Measurements from ENCODE around the gene RPL22. TPM values are rescaled to one million over a fixed set of nuclear protein-coding genes. Genes with fewer than 3 reads are reported as not detected.

RPL22 gene
- total RNA-seq, 1 donor from 2014 or later = 414 TPM

DNA sequence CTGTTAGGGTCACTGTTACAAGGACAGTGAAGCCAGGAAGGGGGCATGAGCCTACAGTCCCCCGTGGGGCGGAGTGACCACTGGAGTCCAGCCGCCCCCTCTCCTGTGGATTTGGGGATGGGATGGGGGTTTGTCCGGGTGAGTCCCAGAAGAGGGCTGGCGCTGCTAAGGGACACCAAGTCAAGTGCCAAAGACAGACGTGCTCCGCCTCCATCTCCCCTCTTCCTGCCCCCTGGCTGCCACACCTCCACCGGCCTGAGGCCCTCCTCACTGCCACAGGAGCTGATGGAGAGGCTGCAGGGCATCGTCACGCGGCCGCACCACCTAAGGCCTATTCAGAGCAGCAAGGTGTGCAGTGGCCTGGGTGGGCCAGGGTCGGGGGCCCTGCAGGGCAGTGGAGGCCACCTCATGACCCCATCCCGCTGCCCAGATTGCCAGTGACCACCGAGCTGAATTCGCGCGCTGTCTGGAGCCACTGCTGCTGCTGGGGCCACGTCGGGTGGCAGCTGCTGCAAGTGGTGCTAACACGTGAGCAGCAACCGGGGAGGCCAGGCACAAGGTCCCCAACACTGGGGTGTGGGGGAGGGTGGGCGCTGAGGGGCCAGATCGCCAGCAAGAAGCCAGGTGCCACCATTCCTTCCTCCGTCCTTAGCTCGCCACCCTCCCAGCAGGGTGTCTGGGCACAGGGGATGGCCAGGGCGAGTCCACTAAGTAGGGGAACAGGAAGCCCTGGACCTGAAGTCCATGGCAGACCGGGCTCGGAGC lies 11.4 kb upstream of the RPL22 start:
- peaks cover 6% of the 10 kb centered on the region for H3K27me3 Mint-ChIP-seq

GRCh38 chr1:6209661-6210580 lies 10.5 kb upstream of the RPL22 start:
- Mint-ChIP-seq H3K4me1 (ENCODE audit: low read depth) (peaks cover 2% of the 10 kb centered on the region), H3K9me3 (ENCODE audit: low read depth) (no peaks in the 10 kb centered on the region), H3K4me3 (ENCODE audit: low read depth) (peak overlapping the region; percentile 35), H3K27ac (no peak overlapping the region), H3K27me3 (peaks cover 6% of the 10 kb centered on the region), H3K36me3 (ENCODE audit: insufficient read depth) (peaks cover 6% of the 10 kb centered on the region)
- DNase-seq (ENCODE audit: low spot score, unreplicated experiment) = no peak
- TF ChIP-seq, protein P1, sequence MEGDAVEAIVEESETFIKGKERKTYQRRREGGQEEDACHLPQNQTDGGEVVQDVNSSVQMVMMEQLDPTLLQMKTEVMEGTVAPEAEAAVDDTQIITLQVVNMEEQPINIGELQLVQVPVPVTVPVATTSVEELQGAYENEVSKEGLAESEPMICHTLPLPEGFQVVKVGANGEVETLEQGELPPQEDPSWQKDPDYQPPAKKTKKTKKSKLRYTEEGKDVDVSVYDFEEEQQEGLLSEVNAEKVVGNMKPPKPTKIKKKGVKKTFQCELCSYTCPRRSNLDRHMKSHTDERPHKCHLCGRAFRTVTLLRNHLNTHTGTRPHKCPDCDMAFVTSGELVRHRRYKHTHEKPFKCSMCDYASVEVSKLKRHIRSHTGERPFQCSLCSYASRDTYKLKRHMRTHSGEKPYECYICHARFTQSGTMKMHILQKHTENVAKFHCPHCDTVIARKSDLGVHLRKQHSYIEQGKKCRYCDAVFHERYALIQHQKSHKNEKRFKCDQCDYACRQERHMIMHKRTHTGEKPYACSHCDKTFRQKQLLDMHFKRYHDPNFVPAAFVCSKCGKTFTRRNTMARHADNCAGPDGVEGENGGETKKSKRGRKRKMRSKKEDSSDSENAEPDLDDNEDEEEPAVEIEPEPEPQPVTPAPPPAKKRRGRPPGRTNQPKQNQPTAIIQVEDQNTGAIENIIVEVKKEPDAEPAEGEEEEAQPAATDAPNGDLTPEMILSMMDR (IDR thresholded peaks at IDR 0.05; ENCODE audit: unreplicated experiment) = no peak

More for the DNA sequence above, 11.4 kb upstream of the RPL22 start:
- Mint-ChIP-seq H3K4me3 (ENCODE audit: low read depth) (no peak overlapping the region), H3K4me1 (ENCODE audit: low read depth) (peaks cover 2% of the 10 kb centered on the region), H3K27ac (no peak overlapping the region), H3K9me3 (ENCODE audit: low read depth) (no peaks in the 10 kb centered on the region), H3K36me3 (ENCODE audit: insufficient read depth) (peaks cover 11% of the 10 kb centered on the region)
- DNase-seq (ENCODE audit: low spot score, unreplicated experiment) = no peak
- TF ChIP-seq, protein P1 (IDR thresholded peaks at IDR 0.05; ENCODE audit: unreplicated experiment) = no peak

DNA sequence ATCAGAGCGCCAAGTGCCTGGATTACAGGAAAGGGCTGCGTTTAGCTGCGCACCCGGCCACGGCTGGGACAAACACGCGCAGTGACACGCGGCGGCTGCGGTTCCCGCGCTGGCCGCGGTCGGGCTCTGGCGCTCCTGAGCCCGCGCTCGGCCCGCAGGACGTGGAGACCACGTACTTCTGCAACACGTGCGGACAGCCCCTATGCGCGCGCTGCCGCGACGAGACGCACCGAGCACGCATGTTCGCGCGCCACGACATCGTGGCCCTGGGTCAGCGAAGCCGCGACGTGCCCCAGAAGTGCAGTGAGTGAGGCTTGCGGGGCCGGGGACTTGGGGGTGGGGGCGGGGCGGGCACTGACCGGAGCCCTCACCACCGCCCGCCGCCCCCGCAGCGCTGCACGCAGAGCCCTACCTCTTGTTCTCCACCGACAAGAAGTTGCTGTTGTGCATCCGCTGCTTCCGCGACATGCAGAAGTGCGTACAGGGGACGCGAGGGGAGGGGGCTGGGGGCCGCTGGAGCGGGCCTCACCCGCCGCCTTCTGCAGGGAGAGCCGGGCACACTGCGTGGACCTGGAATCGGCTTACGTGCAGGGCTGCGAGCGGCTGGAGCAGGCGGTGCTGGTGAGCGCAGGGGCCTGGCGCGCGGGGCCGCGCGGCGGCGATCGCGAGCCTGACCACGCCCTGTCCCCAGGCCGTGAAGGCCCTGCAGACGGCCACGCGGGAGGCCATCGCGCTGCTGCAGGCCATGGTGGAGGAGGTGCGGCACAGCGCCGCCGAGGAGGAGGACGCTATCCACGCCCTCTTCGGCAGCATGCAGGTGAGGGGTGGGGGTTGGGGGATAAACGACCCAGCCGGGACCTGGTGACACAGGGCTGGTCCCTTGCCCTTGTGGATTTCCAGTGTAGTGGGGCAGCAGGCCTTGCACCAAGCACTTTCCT lies 9.6 kb upstream of the RPL22 start:
- Mint-ChIP-seq H3K4me1 (ENCODE audit: low read depth) (peaks cover 2% of the 10 kb centered on the region), H3K9me3 (ENCODE audit: low read depth) (no peaks in the 10 kb centered on the region), H3K4me3 (ENCODE audit: low read depth) (peak overlapping the region; percentile 51), H3K27me3 (peaks cover 6% of the 10 kb centered on the region), H3K27ac (no peak overlapping the region), H3K36me3 (ENCODE audit: insufficient read depth) (peaks cover 4% of the 10 kb centered on the region)
- TF ChIP-seq, protein P1 (IDR thresholded peaks at IDR 0.05; ENCODE audit: unreplicated experiment) = peak; percentile 55
- peak; percentile 43 for DNase-seq (ENCODE audit: low spot score, unreplicated experiment)

DNA sequence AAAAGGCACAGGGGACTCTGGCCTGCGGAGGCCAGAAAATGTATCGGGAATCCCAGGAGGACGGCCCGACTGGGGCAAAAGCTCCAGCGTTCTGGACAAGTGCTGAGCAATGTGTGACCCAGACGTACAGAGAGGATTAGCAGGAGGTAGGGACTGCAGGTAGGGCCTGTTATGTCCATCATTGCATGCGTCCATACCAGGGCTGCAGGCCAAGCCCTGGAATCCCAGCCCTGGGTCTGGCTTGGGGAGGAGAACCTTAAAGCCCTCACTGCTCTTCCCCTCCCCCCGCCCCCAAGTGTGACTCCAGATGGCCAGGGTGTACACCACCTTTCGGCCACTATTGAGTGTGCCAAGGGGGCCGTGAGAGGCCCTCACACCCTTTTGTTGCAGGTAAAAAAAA lies 8.5 kb upstream of the RPL22 start:
- Mint-ChIP-seq H3K27me3 (peaks cover 6% of the 10 kb centered on the region), H3K27ac (no peak overlapping the region), H3K9me3 (ENCODE audit: low read depth) (no peaks in the 10 kb centered on the region), H3K36me3 (ENCODE audit: insufficient read depth) (peaks cover 4% of the 10 kb centered on the region), H3K4me1 (ENCODE audit: low read depth) (peaks cover 2% of the 10 kb centered on the region), H3K4me3 (ENCODE audit: low read depth) (peak overlapping the region; percentile 38)
- TF ChIP-seq, protein P1 (IDR thresholded peaks at IDR 0.05; ENCODE audit: unreplicated experiment) = no peak
- DNase-seq (ENCODE audit: low spot score, unreplicated experiment) = no peak
